GM18520 (cell line): ENCODE results near the gene PIEZO1.
A peak's percentile ranks its signal among the peaks of the same experiment; 100 is the strongest.

Experiments used
- ATAC-seq: cut with Tn5 transposase; IDR thresholded peaks from one replicate; pipeline ENCODE4 v1.9.1; 2021; ENCODE audit not compliant: unreplicated experiment

PIEZO1 gene

DNA sequence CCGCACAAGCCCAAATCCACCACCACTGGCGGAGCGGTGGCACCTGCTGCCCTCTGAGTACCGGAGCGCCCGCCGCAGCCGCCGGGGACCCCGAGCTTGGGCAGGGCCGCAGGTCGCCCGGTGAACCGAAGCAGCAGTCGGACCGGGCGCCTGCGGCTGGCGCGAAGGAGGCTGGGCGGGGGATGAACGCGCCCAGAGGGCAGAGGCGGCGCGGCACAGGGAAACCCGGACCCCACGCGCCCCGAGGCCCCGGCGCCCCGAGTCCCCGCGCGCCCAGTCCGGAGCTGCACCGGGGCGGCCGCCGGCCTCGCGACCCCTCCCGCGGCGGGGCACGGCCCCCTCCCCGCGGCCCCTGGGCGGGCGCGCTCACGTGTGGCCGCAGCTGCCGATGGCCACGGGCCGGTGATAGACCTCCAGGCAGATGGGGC, 79.2 kb downstream of the PIEZO1 start:
- ATAC-seq = peak; percentile 16

DNA sequence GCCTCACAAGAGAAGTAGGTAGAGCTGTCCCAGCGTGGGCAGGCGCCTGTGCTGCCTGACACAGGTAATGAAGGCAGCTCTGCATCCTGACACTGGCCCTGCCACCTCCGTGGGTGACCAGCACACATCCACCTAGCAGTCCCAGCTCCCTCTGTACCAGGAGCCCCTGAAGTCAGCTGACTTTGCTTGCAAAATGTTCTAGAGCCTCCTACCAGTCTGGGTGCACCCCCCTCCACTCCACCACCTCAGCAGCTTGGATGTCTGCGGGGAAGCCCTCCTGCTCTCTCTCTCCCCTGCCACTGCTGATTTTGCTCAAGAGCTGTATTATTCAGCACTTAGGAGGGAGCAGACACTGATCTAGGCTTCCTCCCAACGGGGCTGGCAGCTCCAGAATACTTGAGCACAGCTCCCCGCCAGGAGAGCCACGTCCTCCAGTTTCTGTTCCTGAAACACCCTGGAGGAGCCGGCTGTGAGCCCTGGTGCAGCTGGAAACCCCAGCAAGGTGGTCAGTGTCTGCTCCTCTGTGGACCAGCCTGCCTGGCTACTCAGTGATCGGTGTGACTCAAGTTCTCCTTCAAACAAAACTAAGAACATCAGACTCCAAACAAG, 79.8 kb downstream of the PIEZO1 start:
- ATAC-seq = no peak

GRCh38 chr16:88703486-88704309, 81.3 kb downstream of the PIEZO1 start:
- ATAC-seq = no peak

DNA sequence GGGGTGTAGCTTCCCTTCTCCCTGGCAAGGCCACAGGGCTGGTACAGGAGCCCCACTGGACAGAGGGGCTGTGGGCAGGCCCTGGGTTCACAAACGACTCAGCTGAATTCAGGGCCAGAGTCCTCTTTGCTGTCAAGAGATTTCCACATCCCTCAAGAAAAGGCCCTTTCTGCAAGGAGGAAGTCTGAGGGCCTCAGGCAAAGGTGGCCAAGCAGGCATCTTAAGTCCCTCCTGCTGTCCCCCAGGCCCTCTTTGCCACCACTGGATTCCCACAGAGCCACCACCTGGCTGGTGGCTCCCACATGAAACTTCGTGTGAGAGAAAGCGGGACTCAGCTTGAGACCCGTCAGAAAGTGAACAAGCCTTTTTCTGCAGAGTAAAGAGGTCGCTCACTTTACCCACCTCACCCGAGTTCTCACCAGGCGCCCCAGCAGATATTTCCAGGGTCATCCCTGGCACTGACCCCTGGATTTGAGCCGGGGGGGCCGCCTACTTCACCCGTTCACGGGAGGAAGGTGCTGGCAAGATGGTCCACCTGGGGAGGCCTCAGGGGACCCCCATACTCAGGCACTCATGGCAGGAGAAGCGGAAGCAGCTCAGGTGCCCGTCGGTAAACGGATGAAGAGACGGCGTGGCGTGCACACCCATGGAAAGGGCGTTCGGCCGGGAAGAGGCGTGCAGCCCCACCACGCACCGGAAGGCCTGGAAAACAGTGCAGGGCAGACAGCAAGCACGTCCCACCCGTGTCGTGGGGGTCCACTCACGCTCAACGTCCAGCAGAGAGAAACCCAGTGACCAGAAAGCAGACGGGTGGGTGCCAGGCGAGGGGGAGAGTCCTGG, 82.4 kb downstream of the PIEZO1 start:
- no peak for ATAC-seq

DNA sequence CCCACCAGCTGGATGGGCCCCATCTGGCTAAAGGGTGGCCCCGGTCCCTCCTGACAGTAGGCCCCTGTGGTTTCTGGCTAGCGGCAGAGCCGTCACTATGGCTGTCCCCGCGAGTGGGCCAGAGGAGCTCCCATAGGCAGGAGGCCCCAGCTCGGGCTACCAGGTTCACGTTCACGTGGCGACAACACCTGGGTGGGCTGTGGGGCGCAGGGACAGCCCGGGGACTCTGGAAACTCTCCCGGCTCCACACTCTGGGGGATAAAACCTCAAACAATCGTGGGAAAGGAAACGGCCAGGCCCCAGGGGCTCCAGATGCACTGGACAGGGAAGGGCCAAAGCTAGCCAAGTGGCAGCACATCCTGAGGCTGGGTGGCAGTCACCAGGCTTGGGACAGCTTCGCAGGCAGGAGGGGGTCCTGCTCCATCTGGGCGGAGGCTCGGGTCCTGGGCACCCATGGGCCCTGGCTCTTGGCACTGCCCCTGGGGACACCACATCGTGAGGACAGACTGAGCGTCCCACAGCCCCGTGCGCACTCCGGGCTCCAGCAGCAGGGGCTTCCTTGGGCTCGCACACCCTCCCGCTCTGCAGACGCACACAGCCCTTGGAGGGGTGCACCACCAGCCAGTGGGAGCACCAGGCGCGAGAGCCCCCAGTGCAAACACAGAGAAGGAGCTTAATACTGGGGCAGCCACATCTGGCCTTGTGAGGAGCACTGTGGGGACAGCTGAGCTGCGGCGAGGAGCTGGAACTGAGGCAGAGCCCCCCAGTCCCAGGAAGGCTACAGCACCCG, 83.2 kb downstream of the PIEZO1 start:
- ATAC-seq = no peak

DNA sequence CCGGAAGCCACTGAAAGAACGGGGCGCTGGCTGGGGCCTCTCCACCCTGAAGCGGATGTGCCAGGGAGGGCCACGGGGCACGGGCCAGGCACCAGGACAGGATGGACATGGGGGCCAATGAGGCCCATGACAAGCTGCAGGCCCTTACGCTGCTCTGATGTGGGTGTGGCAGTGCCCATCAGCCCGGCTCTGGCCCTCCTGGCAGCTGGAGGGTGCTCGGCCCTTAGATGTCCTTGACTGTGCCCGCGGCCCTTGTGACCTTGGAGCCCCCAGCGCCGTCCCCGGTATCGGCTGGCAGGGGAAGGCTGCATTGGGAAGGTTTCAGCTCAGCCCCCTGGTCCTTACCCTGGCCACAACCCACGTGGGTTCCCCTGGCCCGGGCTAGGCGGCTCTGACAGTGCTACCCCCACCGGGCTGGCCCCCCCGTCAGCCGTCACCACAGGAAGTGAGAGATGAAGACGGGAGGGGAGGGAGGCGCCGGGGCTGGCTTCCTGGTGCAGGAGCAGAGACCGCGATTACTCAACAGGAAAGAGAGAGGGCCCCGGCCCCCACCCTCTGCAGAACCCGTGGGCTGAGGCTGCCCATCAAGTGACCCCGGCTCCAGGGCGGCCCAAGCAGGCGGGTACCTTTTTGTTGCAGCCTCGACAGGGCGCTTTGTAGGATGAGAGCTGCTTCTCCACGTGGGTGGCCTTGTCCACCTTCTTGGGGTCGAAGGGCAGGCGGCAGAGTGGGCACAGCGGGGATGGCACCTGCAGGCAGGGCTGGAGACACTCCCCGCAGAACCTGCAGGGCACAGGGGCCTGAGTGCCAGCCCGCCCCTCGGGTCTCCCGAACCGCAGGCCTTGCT, 84.2 kb downstream of the PIEZO1 start:
- ATAC-seq = peak; percentile 43

- ATAC-seq = no peak
Observed at GRCh38 chr16:88700322-88700635, 84.7 kb downstream of the PIEZO1 start.

GRCh38 chr16:88699180-88699579, 85.8 kb downstream of the PIEZO1 start:
- no peak for ATAC-seq

DNA sequence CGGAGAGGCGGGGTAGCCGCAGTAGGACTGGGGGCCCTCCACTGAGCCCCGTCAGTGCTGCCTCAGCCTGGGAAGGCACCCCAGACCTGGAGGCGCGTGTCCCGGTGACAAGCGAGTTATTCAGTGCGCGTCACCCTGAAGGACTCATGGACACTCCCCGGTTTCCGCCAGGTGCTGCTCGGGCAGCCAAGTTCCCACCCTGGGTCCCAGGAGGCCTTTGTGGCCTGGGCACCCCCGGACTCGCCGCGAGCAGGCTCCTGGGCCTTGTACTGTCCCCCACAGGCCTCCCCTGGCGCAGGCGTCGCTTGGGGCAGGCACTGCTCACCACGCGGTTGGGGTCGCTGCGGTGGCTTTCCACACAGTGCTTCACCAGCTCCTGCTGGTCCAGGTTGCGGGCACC, 86.4 kb downstream of the PIEZO1 start:
- ATAC-seq = no peak

- ATAC-seq = no peak
Observed at GRCh38 chr16:88697831-88698615, 87.0 kb downstream of the PIEZO1 start.

DNA sequence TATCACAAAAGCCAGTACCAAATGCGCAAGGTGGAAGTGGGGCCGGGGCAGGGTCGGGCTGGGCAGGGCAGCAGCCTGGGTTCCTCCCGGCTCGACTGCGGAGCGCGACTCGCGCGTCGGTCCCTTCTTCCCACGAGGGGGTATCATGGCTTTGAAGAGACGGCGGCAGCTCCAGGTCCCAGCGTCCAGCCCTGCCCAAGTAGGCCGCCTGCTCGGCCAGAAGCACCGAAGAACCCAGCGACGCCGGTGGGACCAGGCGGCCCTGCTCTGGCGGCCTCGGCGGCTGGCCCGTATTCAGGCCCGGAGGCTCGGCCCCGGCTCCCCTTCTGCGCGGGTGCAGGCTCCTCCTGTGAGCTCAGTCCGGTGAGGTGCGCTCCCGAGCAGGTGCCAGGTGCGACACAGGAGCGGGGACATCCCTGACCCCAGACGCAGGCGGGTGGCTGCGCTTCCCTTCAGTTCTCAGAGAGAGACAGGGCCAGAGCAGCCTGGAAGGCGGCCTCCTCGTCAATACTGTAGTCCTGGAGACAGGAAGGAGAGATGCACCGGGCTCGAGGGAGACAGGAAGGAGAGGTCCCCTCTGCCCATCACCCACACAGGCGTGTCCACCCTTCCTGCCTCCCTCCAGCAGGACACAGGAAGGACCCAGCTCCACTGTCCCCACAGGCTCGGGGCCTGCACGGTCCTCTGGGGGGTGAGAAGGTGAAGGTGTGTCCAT, 87.7 kb downstream of the PIEZO1 start:
- no peak for ATAC-seq

- ATAC-seq = no peak
Observed at GRCh38 chr16:88696441-88696840, 88.6 kb downstream of the PIEZO1 start.

GRCh38 chr16:88695753-88696152, 89.3 kb downstream of the PIEZO1 start:
- ATAC-seq = no peak

DNA sequence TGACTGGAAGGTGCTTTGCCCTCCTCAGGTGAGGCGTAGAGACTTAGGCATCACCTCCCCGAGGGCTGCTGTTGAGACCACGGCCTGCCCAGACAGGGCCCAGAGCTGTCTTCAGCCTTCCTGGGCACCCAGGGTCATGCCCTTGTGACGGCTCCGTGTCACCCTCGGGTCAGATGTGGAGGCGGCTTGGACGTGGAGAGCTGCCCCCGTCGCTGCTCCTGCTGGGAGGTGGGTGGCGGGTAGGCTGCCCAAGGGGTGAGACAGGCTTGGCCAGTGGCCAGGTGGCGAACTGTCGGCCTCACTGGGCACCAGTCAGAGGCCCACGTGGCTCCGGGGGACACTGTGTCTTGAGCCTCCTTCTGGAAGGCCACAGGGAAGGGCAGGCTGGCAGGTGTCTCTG, 89.8 kb downstream of the PIEZO1 start:
- no peak for ATAC-seq

GRCh38 chr16:88694221-88695087, 90.6 kb downstream of the PIEZO1 start:
- no peak for ATAC-seq

GRCh38 chr16:88693420-88694177, 91.4 kb downstream of the PIEZO1 start:
- ATAC-seq = no peak

DNA sequence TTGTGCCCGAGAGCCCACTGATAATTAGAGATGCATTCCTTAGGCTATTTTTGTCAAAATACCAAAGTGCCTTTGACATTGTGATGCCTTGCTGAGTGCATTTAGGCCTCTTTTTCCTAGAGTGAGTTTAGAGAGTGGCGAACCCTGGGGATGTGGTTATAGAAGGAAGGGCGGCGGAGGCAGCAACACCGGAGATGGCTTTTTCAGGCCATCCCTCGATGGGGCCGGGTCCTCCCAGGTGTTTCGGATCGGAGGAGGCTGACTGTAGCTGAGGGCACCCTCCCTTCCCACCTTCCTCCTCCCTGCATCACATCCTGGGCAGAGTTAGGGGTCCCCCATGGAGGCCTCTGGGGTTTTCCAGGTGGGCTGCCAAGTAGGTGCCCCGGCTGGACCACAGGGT, 92.2 kb downstream of the PIEZO1 start:
- ATAC-seq = no peak
